ENCODE data around the gene RAB44. TPM values are rescaled to one million over a fixed set of nuclear protein-coding genes. Genes with fewer than 3 reads are reported as not detected.

RAB44 gene
- total and polyA plus RNA-seq, 8 donors, result 0.04 to 0.14 (median 0.09) TPM; not detected in 1

- Histone ChIP-seq H3K4me3 (no peak overlapping the region), H3K9me3 (no peaks in the 10 kb centered on the region), H3K27me3 (no peaks in the 10 kb centered on the region), H3K27ac (no peak overlapping the region), H3K36me3 (no peaks in the 10 kb centered on the region), H3K4me1 (no peaks in the 10 kb centered on the region)
- intact Hi-C loops (cut with DNase I), result no loop called here
- no peak for TF ChIP-seq CTCF (IDR thresholded peaks at IDR 0.05)
- DNase-seq, result no peak
- ATAC-seq, result no peak
- 75 to 77% methylated on average over 13 of the region's 13 CpGs for WGBS, 2 donors
- FAIRE-seq, result no peak
These were observed 42.6 kb downstream of the RAB44 start for GRCh38 chr6:36739947-36740817.

GRCh38 chr6:36740818-36741179 is 43.2 kb downstream of the RAB44 start:
- H3K4me3 ChIP-seq, result no peak overlapping the region
- H3K36me3 ChIP-seq, result no peaks in the 10 kb centered on the region
- WGBS, 2 donors, result 88% methylated on average over 11 of the region's 11 CpGs
- no peaks in the 10 kb centered on the region for H3K9me3 ChIP-seq
- intact Hi-C loops (cut with DNase I), result no loop called here
- H3K27me3 ChIP-seq, result no peaks in the 10 kb centered on the region
- ATAC-seq (no peak), FAIRE-seq (no peak), DNase-seq (no peak)
- TF ChIP-seq CTCF (IDR thresholded peaks at IDR 0.05), result no peak
- no peak overlapping the region for H3K27ac ChIP-seq
- H3K4me1 ChIP-seq, result no peaks in the 10 kb centered on the region

GRCh38 chr6:36742146-36742545 is 44.5 kb downstream of the RAB44 start:
- no peak for TF ChIP-seq CTCF (IDR thresholded peaks at IDR 0.05)
- Histone ChIP-seq H3K27ac (no peak overlapping the region), H3K4me3 (no peak overlapping the region), H3K4me1 (no peaks in the 10 kb centered on the region), H3K27me3 (no peaks in the 10 kb centered on the region), H3K36me3 (no peaks in the 10 kb centered on the region), H3K9me3 (no peaks in the 10 kb centered on the region)
- FAIRE-seq, result no peak
- DNase-seq, result peak in 1 of 6 donors; percentile 49
- WGBS, 2 donors, result 89% methylated on average over 19 of the region's 19 CpGs
- intact Hi-C loops (cut with DNase I), result no loop called here
- no peak for ATAC-seq

GRCh38 chr6:36743032-36743431 is 45.4 kb downstream of the RAB44 start:
- intact Hi-C loops (cut with DNase I), result no loop called here
- Histone ChIP-seq H3K4me1 (no peaks in the 10 kb centered on the region), H3K36me3 (no peaks in the 10 kb centered on the region), H3K4me3 (no peak overlapping the region), H3K27ac (no peak overlapping the region), H3K9me3 (no peaks in the 10 kb centered on the region), H3K27me3 (no peaks in the 10 kb centered on the region)
- TF ChIP-seq CTCF (IDR thresholded peaks at IDR 0.05), result no peak
- ATAC-seq (peak in 1 of 4 donors; percentile 32), FAIRE-seq (no peak), DNase-seq (no peak)
- 56 to 66% methylated on average over 5 of the region's 5 CpGs for WGBS, 2 donors

Data from pancreas (tissue), 10 donors.